K562 (cell line): ENCODE measurements around the gene RNF187. TPM values are rescaled to one million over a fixed set of nuclear protein-coding genes. Genes with fewer than 3 reads are reported as not detected.
A peak's percentile ranks its signal among the peaks of the same experiment; 100 is the strongest.

Experiments used
- BRD4 ChIP-seq: fragments of 200-600 bp; sonication (generic); IDR thresholded peaks from 2 replicates; pipeline ENCODE4 v1.6.1; 2017; ENCODE audit warnings: inconsistent platforms
- CEBPG ChIP-seq, 3 experiments: fragments of 200-800 bp in 1 of 3; sonication (Bioruptor generic) in 1 of 3; sonication (generic) in 1 of 3; formaldehyde crosslinking in 1 of 3; IDR thresholded peaks in 2 of 3; conservative IDR thresholded peaks in 1 of 3; 2 replicates each; pipeline versions ENCODE4 v1.6.1 to v1.8.0; 2016 to 2022; ENCODE audit warnings: missing compliant biosample characterization in 2 of 3, missing genetic modification characterization in 2 of 3, mild to moderate bottlenecking in 1 of 3, missing genetic modification reagents in 1 of 3
- CHD2 ChIP-seq: IDR thresholded peaks from 2 replicates; pipeline ENCODE4 v1.6.1; 2011; ENCODE audit warnings: low read depth, low read length
- HDAC8 ChIP-seq: fragments of 450-650 bp; IDR thresholded peaks from 2 replicates; pipeline ENCODE4 v1.6.1; 2016; ENCODE audit warnings: mild to moderate bottlenecking, missing genetic modification characterization, moderate library complexity, missing compliant biosample characterization
- MAZ ChIP-seq, 2 experiments: fragments of 450-650 bp in 1 of 2; sonication (generic) in 1 of 2; formaldehyde crosslinking; IDR thresholded peaks in 1 of 2; conservative IDR thresholded peaks in 1 of 2; 2 replicates each; pipeline versions ENCODE4 v1.4.0 to v1.5.0; 2020; ENCODE audit warnings: mild to moderate bottlenecking in 1 of 2, missing genetic modification reagents in 1 of 2
- NFIC ChIP-seq: fragments of 450-650 bp; IDR thresholded peaks from 2 replicates; pipeline ENCODE4 v1.6.1; 2017; ENCODE audit warnings: mild to moderate bottlenecking, inconsistent platforms
- NR2F6 ChIP-seq: fragments of 450-650 bp; formaldehyde crosslinking; IDR thresholded peaks from 2 replicates; pipeline ENCODE4 v1.4.0; 2020; ENCODE audit warnings: mild to moderate bottlenecking
- POLR2AphosphoS2 ChIP-seq: IDR thresholded peaks from 2 replicates; pipeline ENCODE4 v1.6.1; 2012; ENCODE audit warnings: low read length, improper control_type of control experiment
- POLR2G ChIP-seq: fragments of 200-400 bp; formaldehyde crosslinking; IDR thresholded peaks from 2 replicates; pipeline ENCODE4 v1.6.1; 2017; ENCODE audit warnings: low read depth, mild to moderate bottlenecking, antibody characterized with exemption, low read length, moderate library complexity
- PPARD ChIP-seq: fragments of 250-450 bp; sonication (Bioruptor Pico); IDR thresholded peaks from 2 replicates; pipeline ENCODE4 v1.8.0; 2022; ENCODE audit warnings: inconsistent platforms, mild to moderate bottlenecking, moderate library complexity
- RBFOX2 ChIP-seq: fragments of 200-400 bp; formaldehyde crosslinking; IDR thresholded peaks from 2 replicates; pipeline ENCODE4 v1.6.1; 2017; ENCODE audit warnings: low read depth, mild to moderate bottlenecking, low read length, moderate library complexity
- RBM25 ChIP-seq: fragments of 200-400 bp; formaldehyde crosslinking; IDR thresholded peaks from 2 replicates; pipeline ENCODE4 v1.6.1; 2018; ENCODE audit warnings: low read length, low read depth, moderate library complexity; ENCODE audit not compliant: severe bottlenecking
- SIN3A ChIP-seq, 2 experiments: fragments of 150-350 bp in 1 of 2; IDR thresholded peaks; 2 replicates each; pipeline ENCODE4 v1.6.1; 2011 to 2016; ENCODE audit warnings: borderline replicate concordance in 2 of 2, low read depth in 2 of 2, low read length in 2 of 2, mild to moderate bottlenecking in 2 of 2, moderate library complexity in 2 of 2; ENCODE audit not compliant: control insufficient read depth in 1 of 2
- TEAD2 ChIP-seq: fragments of 450-650 bp; IDR thresholded peaks from 2 replicates; pipeline ENCODE4 v1.6.1; 2016; ENCODE audit warnings: missing genetic modification characterization, control low read depth, missing compliant biosample characterization
- ZNF316 ChIP-seq: fragments of 450-650 bp; IDR thresholded peaks from 2 replicates; pipeline ENCODE4 v1.6.1; 2016
- ZNF347 ChIP-seq: fragments of 450-650 bp; formaldehyde crosslinking; IDR thresholded peaks from 2 replicates; pipeline ENCODE4 v1.4.0; 2020; ENCODE audit warnings: low read depth, mild to moderate bottlenecking, moderate library complexity
- ZSCAN32 ChIP-seq: fragments of 450-650 bp; formaldehyde crosslinking; IDR thresholded peaks from 2 replicates; pipeline ENCODE4 v1.4.0; 2020; ENCODE audit warnings: mild to moderate bottlenecking, moderate library complexity
- polyA plus RNA-seq, 8 experiments: library from polyadenylated mRNA; depleted of rRNA in 4 of 8; stranded (reverse) in 5 of 8; unstranded in 3 of 8; fragments of >200 nt; fragmentation: Nextera tagmentation in 2 of 8; fragmentation: Illumina TruSeq in 1 of 8; extraction: Ambion mirVana in 2 of 8; extraction: Trizol in 1 of 8; gene quantifications; 2 replicates each; pipeline versions ENCODE4 v1.2.1 to v1.2.3, GENCODE V29; 2011 to 2014; ENCODE audit warnings: inconsistent platforms in 1 of 8, missing spikeins in 1 of 8
- total RNA-seq, 7 experiments: library from RNA; depleted of rRNA in 6 of 7; stranded (reverse); fragments of >200 nt in 6 of 7; fragmentation: Illumina TruSeq in 2 of 7; extraction: Trizol in 2 of 7; gene quantifications; 2 replicates each; pipeline versions ENCODE4 v1.2.1 to v1.2.3, GENCODE V29; 2011 to 2021; ENCODE audit warnings: low replicate concordance in 1 of 7
- TF ChIP-seq, protein P1 (sequence below): fragments of 250-450 bp; sonication (Bioruptor Pico); IDR thresholded peaks from 2 replicates; pipeline ENCODE4 v1.6.1; 2021; ENCODE audit warnings: mild to moderate bottlenecking
- TF ChIP-seq, protein P2 (sequence below): sonication (generic); formaldehyde crosslinking; IDR thresholded peaks from 2 replicates; pipeline ENCODE4 v1.8.1; 2023; ENCODE audit warnings: mild to moderate bottlenecking, missing genetic modification reagents
- TF ChIP-seq, protein P3 (sequence below): sonication (generic); formaldehyde crosslinking; IDR thresholded peaks from 2 replicates; pipeline ENCODE4 v1.8.1; 2023; ENCODE audit warnings: mild to moderate bottlenecking, missing genetic modification reagents
- TF ChIP-seq, protein P4 (sequence below): fragments of 450-650 bp; formaldehyde crosslinking; IDR thresholded peaks from 2 replicates; pipeline ENCODE4 v1.4.0; 2022; ENCODE audit warnings: missing genetic modification characterization
- TF ChIP-seq, protein P5 (sequence below): sonication (generic); formaldehyde crosslinking; IDR thresholded peaks from 2 replicates; pipeline ENCODE4 v1.9.0; 2022; ENCODE audit warnings: mild to moderate bottlenecking, missing genetic modification reagents

The RNF187 gene
- total and polyA plus RNA-seq, 9 of the 15 experiments (the other 6 are each of a cell fraction or from before 2014, with no cell fraction given), result 2.3 to 119 (median 41.9) TPM

DNA sequence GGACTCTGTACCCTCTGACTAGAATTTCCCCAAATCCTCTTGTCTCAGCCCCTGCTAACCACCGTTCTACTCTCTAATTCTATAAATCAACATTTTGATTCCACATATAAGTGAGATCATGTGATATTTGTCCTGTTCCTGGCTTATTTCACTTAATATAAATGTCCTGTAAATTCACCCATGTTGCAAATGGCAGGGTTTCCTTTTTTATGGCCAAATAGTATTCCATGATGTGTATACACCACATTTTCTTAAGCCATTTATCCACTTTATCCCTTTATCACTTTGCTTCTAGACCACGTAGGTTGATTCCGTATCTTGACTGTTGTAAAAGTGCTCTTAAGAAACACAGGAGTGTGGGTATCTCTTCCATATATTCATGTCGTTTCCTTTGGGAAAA lies 8.9 kb downstream of the RNF187 start (continued):
- TF ChIP-seq ZNF347 (CRISPR knock-in tag) (no peak), RBM25 (peak; percentile 27), NFIC (no peak), CEBPG (CRISPR knock-in tag; IDR thresholded peaks at IDR 0.05) (no peak), CEBPG (tag; conservative IDR thresholded peaks at IDR 0.05 in 1 of 2, IDR thresholded peaks at IDR 0.05 in 1 of 2) (no peak), SIN3A (IDR thresholded peaks at IDR 0.05; ENCODE audit: borderline replicate concordance in 2 of 2, control insufficient read depth in 1 of 2, low read depth in 2 of 2, low read length in 2 of 2) (no peak), BRD4 (no peak), MAZ (CRISPR knock-in tag; conservative IDR thresholded peaks at IDR 0.05 in 1 of 2, IDR thresholded peaks at IDR 0.05 in 1 of 2) (no peak), POLR2AphosphoS2 (no peak), PPARD (no peak), RBFOX2 (0 out of 2 replicates have a peak, but pooled peaks have one; percentile 12), ZSCAN32 (CRISPR knock-in tag) (no peak), ZNF316 (no peak), HDAC8 (tag) (no peak), CHD2 (no peak), POLR2G (0 out of 2 replicates have a peak, but pooled peaks have one; percentile 0), TEAD2 (no peak), NR2F6 (CRISPR knock-in tag) (no peak)
- TF ChIP-seq, protein P1, sequence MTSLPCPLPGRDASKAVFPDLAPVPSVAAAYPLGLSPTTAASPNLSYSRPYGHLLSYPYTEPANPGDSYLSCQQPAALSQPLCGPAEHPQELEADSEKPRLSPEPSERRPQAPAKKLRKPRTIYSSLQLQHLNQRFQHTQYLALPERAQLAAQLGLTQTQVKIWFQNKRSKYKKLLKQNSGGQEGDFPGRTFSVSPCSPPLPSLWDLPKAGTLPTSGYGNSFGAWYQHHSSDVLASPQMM (CRISPR knock-in tag), result no peak
- TF ChIP-seq, protein P2, sequence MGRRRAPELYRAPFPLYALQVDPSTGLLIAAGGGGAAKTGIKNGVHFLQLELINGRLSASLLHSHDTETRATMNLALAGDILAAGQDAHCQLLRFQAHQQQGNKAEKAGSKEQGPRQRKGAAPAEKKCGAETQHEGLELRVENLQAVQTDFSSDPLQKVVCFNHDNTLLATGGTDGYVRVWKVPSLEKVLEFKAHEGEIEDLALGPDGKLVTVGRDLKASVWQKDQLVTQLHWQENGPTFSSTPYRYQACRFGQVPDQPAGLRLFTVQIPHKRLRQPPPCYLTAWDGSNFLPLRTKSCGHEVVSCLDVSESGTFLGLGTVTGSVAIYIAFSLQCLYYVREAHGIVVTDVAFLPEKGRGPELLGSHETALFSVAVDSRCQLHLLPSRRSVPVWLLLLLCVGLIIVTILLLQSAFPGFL (CRISPR knock-in tag), result no peak
- TF ChIP-seq, protein P3, sequence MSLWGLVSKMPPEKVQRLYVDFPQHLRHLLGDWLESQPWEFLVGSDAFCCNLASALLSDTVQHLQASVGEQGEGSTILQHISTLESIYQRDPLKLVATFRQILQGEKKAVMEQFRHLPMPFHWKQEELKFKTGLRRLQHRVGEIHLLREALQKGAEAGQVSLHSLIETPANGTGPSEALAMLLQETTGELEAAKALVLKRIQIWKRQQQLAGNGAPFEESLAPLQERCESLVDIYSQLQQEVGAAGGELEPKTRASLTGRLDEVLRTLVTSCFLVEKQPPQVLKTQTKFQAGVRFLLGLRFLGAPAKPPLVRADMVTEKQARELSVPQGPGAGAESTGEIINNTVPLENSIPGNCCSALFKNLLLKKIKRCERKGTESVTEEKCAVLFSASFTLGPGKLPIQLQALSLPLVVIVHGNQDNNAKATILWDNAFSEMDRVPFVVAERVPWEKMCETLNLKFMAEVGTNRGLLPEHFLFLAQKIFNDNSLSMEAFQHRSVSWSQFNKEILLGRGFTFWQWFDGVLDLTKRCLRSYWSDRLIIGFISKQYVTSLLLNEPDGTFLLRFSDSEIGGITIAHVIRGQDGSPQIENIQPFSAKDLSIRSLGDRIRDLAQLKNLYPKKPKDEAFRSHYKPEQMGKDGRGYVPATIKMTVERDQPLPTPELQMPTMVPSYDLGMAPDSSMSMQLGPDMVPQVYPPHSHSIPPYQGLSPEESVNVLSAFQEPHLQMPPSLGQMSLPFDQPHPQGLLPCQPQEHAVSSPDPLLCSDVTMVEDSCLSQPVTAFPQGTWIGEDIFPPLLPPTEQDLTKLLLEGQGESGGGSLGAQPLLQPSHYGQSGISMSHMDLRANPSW (CRISPR knock-in tag), result no peak
- TF ChIP-seq, protein P4, sequence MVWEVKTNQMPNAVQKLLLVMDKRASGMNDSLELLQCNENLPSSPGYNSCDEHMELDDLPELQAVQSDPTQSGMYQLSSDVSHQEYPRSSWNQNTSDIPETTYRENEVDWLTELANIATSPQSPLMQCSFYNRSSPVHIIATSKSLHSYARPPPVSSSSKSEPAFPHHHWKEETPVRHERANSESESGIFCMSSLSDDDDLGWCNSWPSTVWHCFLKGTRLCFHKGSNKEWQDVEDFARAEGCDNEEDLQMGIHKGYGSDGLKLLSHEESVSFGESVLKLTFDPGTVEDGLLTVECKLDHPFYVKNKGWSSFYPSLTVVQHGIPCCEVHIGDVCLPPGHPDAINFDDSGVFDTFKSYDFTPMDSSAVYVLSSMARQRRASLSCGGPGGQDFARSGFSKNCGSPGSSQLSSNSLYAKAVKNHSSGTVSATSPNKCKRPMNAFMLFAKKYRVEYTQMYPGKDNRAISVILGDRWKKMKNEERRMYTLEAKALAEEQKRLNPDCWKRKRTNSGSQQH (CRISPR knock-in tag), result no peak
- TF ChIP-seq, protein P5, sequence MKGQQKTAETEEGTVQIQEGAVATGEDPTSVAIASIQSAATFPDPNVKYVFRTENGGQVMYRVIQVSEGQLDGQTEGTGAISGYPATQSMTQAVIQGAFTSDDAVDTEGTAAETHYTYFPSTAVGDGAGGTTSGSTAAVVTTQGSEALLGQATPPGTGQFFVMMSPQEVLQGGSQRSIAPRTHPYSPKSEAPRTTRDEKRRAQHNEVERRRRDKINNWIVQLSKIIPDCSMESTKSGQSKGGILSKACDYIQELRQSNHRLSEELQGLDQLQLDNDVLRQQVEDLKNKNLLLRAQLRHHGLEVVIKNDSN, result no peak
